Hepatocyte (in vitro differentiated cells): Measurements from ENCODE around the gene CRADD. TPM values are rescaled to one million over a fixed set of nuclear protein-coding genes. Genes with fewer than 3 reads are reported as not detected.

ENCODE experiments used
- DNase-seq: peaks from one replicate; pipeline ENCODE4 v3.0.0-alpha.2; 2016; ENCODE audit warnings: low spot score
- H2AFZ ChIP-seq: fragments of 200-600 bp; sonication (generic); 2 replicates; pipeline ENCODE4 v1.6.0; 2016; ENCODE audit warnings: antibody characterized with exemption, mild to moderate bottlenecking
- H3K27ac ChIP-seq: fragments of 200-600 bp; sonication (generic); 2 replicates; pipeline ENCODE4 v1.5.1; 2016; ENCODE audit warnings: mild to moderate bottlenecking
- H3K27me3 ChIP-seq: fragments of 200-600 bp; sonication (generic); 2 replicates; pipeline ENCODE4 v1.6.1; 2016
- H3K36me3 ChIP-seq: fragments of 200-600 bp; sonication (generic); replicated peaks from 2 replicates; pipeline ENCODE4 v1.5.1; 2016; ENCODE audit warnings: low read depth; ENCODE audit not compliant: insufficient read depth
- H3K4me1 ChIP-seq: fragments of 200-600 bp; sonication (generic); 2 replicates; pipeline ENCODE4 v1.5.1; 2016; ENCODE audit warnings: mild to moderate bottlenecking, moderate library complexity; ENCODE audit not compliant: insufficient read depth
- H3K4me2 ChIP-seq: fragments of 200-600 bp; sonication (generic); 2 replicates; pipeline ENCODE4 v1.6.0; 2016
- H3K4me3 ChIP-seq: fragments of 200-600 bp; sonication (generic); 2 replicates; pipeline ENCODE4 v1.5.1; 2016; ENCODE audit warnings: mild to moderate bottlenecking
- H3K79me2 ChIP-seq: fragments of 200-600 bp; sonication (generic); 2 replicates; pipeline ENCODE4 v1.6.0; 2017; ENCODE audit warnings: mild to moderate bottlenecking
- H3K9me2 ChIP-seq: fragments of 200-600 bp; sonication (generic); replicated peaks from 2 replicates; pipeline ENCODE4 v1.6.0; 2017; ENCODE audit warnings: mild to moderate bottlenecking; ENCODE audit not compliant: insufficient read depth
- H3K9me3 ChIP-seq: fragments of 200-600 bp; sonication (generic); 2 replicates; pipeline ENCODE4 v1.5.1; 2016; ENCODE audit warnings: low read depth, mild to moderate bottlenecking
- H4K20me1 ChIP-seq: fragments of 200-600 bp; sonication (generic); 2 replicates; pipeline ENCODE4 v1.6.0; 2016; ENCODE audit warnings: mild to moderate bottlenecking; ENCODE audit not compliant: insufficient read depth, poor library complexity, severe bottlenecking
- CTCF ChIP-seq: fragments of 200-600 bp; sonication (generic); IDR thresholded peaks from 2 replicates; pipeline ENCODE4 v1.5.1; 2016; ENCODE audit warnings: antibody characterized with exemption, mild to moderate bottlenecking; ENCODE audit not compliant: poor library complexity
- EZH2 ChIP-seq: fragments of 200-600 bp; sonication (generic); IDR thresholded peaks from 2 replicates; pipeline ENCODE4 v1.6.1; 2016; ENCODE audit warnings: antibody characterized with exemption, mild to moderate bottlenecking, borderline replicate concordance
- EZH2phosphoT487 ChIP-seq: fragments of 200-600 bp; sonication (generic); IDR thresholded peaks from one replicate; pipeline ENCODE4 v1.6.1; 2018; ENCODE audit warnings: antibody characterized with exemption, mild to moderate bottlenecking, low read depth, moderate library complexity; ENCODE audit not compliant: unreplicated experiment, severe bottlenecking
- WGBS: methylation state at CpG from one replicate; pipeline ENCODE4 v1.1.6; 2016; ENCODE audit warnings: low lambda C conversion rate; ENCODE audit errors: missing lambda C conversion rate; 5-methylcytosine and 5-hydroxymethylcytosine counted together
- polyA plus RNA-seq: library from polyadenylated mRNA; unstranded; fragments of >200 nt; fragmentation: Nextera tagmentation; extraction: Ambion mirVana; gene quantifications from 2 replicates; pipeline ENCODE4 v1.2.1, GENCODE V29; 2016
- total RNA-seq: library from RNA; depleted of rRNA; stranded (reverse); fragments of >200 nt; gene quantifications from 2 replicates; pipeline ENCODE4 v1.2.3, GENCODE V29; 2014

Gene CRADD
- total and polyA plus RNA-seq, 2 experiments from 2014 or later: 19.5 to 27.3 TPM

GRCh38 chr12:93757792-93758694 is 80.9 kb downstream of the CRADD start:
- Histone ChIP-seq H3K36me3 (no peaks in the 10 kb centered on the region), H2AFZ (no peak overlapping the region), H3K4me1 (peaks cover 15% of the 10 kb centered on the region), H3K9me3 (no peaks in the 10 kb centered on the region), H3K4me3 (no peak overlapping the region), H3K4me2 (no peak overlapping the region), H3K9me2 (no peaks in the 10 kb centered on the region), H4K20me1 (no peaks in the 10 kb centered on the region), H3K79me2 (no peaks in the 10 kb centered on the region), H3K27ac (no peak overlapping the region), H3K27me3 (no peaks in the 10 kb centered on the region)
- no peak for TF ChIP-seq EZH2phosphoT487
- TF ChIP-seq EZH2: no peak
- no peak for TF ChIP-seq CTCF
- no peak for DNase-seq
- WGBS: 39% methylated on average over 1 of the region's 1 CpG

DNA sequence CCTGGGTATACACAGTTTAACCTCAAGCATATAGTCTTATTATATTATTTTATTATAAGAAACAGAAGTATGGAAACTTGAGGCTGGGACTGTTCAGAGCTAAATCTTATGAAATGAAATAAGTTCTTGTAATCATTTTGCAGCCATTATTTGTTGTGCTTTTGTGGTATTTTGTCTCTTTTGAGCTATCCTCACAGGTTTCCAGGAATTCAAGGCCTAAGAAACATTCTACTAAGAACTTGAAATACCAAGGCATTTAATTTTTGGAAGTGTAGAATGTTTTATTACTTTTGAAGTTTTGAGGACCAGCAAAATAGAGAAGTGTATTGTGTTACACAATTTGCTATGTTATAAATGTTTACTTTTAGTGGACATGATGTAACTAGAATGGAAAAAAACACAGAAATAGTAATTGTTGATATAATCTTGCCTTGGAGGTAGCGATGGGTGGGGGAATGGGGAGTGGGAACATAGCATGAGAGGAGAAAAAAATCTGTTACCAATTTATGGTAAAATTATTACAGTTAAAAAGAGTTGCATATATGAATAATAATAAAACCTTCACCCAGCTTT is 81.7 kb downstream of the CRADD start:
- H3K4me1 ChIP-seq: peaks cover 15% of the 10 kb centered on the region
- H3K9me2 ChIP-seq: no peaks in the 10 kb centered on the region
- no peaks in the 10 kb centered on the region for H4K20me1 ChIP-seq
- no peak overlapping the region for H3K4me3 ChIP-seq
- peak overlapping the region; percentile 38 for H3K4me2 ChIP-seq
- no peak for DNase-seq
- H3K9me3 ChIP-seq: no peaks in the 10 kb centered on the region
- 63% methylated on average over 1 of the region's 1 CpG for WGBS
- H3K27me3 ChIP-seq: no peaks in the 10 kb centered on the region
- TF ChIP-seq EZH2phosphoT487 (no peak), CTCF (no peak), EZH2 (no peak)
- peaks cover 2% of the 10 kb centered on the region for H3K79me2 ChIP-seq
- H2AFZ ChIP-seq: no peak overlapping the region
- H3K36me3 ChIP-seq: no peaks in the 10 kb centered on the region
- H3K27ac ChIP-seq: peak overlapping the region; percentile 59

- Histone ChIP-seq H2AFZ (no peak overlapping the region), H3K79me2 (peaks cover 2% of the 10 kb centered on the region), H3K4me1 (peaks cover 15% of the 10 kb centered on the region), H4K20me1 (no peaks in the 10 kb centered on the region), H3K27ac (peak overlapping the region; percentile 59), H3K27me3 (no peaks in the 10 kb centered on the region), H3K9me3 (no peaks in the 10 kb centered on the region), H3K4me3 (no peak overlapping the region), H3K9me2 (no peaks in the 10 kb centered on the region), H3K36me3 (no peaks in the 10 kb centered on the region), H3K4me2 (peak overlapping the region; percentile 38)
- 44% methylated on average over 2 of the region's 2 CpGs for WGBS
- DNase-seq: no peak
- no peak for TF ChIP-seq CTCF
- no peak for TF ChIP-seq EZH2
- no peak for TF ChIP-seq EZH2phosphoT487
Observed at GRCh38 chr12:93759512-93760081, 82.4 kb downstream of the CRADD start.
